Right renal cortex interstitium (tissue), 3 donors: Measurements from ENCODE around the gene NEO1. TPM values are rescaled to one million over a fixed set of nuclear protein-coding genes. Genes with fewer than 3 reads are reported as not detected.

Experiments
- DNase-seq, 3 donors: peaks; one replicate each; pipeline ENCODE4 v3.0.0-alpha.2; 2013; ENCODE audit warnings: low read depth in 3 of 3, low spot score in 2 of 3
- polyA plus RNA-seq, 3 donors: library from polyadenylated mRNA; unstranded; fragments of 120-200 nt; gene quantifications; one replicate each; pipeline ENCODE4 v1.2.1, GENCODE V29; 2013; ENCODE audit not compliant: insufficient read length in 3 of 3

Gene NEO1
- polyA plus RNA-seq, 3 donors = 146 to 159 (median 148) TPM

GRCh38 chr15:73028031-73028430, 24.2 kb upstream of the NEO1 start:
- no peak for DNase-seq

GRCh38 chr15:73028831-73029451, 23.3 kb upstream of the NEO1 start:
- no peak for DNase-seq

GRCh38 chr15:73030122-73030679, 22.1 kb upstream of the NEO1 start:
- DNase-seq = no peak

GRCh38 chr15:73031648-73032047, 20.6 kb upstream of the NEO1 start:
- DNase-seq = no peak

- no peak for DNase-seq
Measured at GRCh38 chr15:73033611-73034010, 18.7 kb upstream of the NEO1 start.

GRCh38 chr15:73034221-73034620, 18.0 kb upstream of the NEO1 start:
- no peak for DNase-seq

GRCh38 chr15:73035221-73035620, 17.0 kb upstream of the NEO1 start:
- no peak for DNase-seq

GRCh38 chr15:73038220-73038619, 14.0 kb upstream of the NEO1 start:
- DNase-seq = no peak

GRCh38 chr15:73046073-73046472, 6.2 kb upstream of the NEO1 start:
- no peak for DNase-seq

GRCh38 chr15:73047882-73048281, 4.4 kb upstream of the NEO1 start:
- DNase-seq = no peak

- DNase-seq = no peak
Measured at GRCh38 chr15:73048624-73049295, 3.5 kb upstream of the NEO1 start.

- DNase-seq = no peak
Measured at GRCh38 chr15:73049564-73050215, 2.6 kb upstream of the NEO1 start.

- no peak for DNase-seq
Measured at GRCh38 chr15:73050561-73051295, 1.5 kb upstream of the NEO1 start.

GRCh38 chr15:73051391-73051806, 864 bp upstream of the NEO1 start:
- DNase-seq = no peak

GRCh38 chr15:73052653-73053397, 562 bp downstream of the NEO1 start:
- peak; percentile 54 to 71 (median 58) for DNase-seq

GRCh38 chr15:73053398-73053723, 1.1 kb downstream of the NEO1 start:
- no peak for DNase-seq

- DNase-seq = no peak
Measured at GRCh38 chr15:73054417-73054953, 2.2 kb downstream of the NEO1 start.

GRCh38 chr15:73056460-73056859, 4.2 kb downstream of the NEO1 start:
- DNase-seq = no peak

GRCh38 chr15:73058437-73058836, 6.2 kb downstream of the NEO1 start:
- DNase-seq = no peak

GRCh38 chr15:73065114-73065513, 12.9 kb downstream of the NEO1 start:
- no peak for DNase-seq
